PC-3 (cell line): ENCODE results near the gene OPN1MW3. TPM values are rescaled to one million over a fixed set of nuclear protein-coding genes. Genes with fewer than 3 reads are reported as not detected.
"Not testable (repeated sequence)": the region's sequence is repeated elsewhere in the genome, so short reads cannot be mapped to it uniquely, and the experiment has no call there.

Experiments
- ATAC-seq: fragments of 200-7000 bp; cut with Tn5 transposase; 2 replicates; pipeline ENCODE4 v1.9.1; 2020; ENCODE audit warnings: mild to moderate bottlenecking, moderate library complexity
- Bru-seq: library from RNA; stranded (reverse); fragments of 400-500 nt; gene quantifications from one replicate; lab custom pipeline; 2021; lab: Mats Ljungman, UMichigan
- BruChase-seq, 2 experiments: library from RNA; stranded (reverse); fragments of 400-500 nt; gene quantifications; one replicate each; lab custom pipeline; 2021; lab: Mats Ljungman, UMichigan
- BruUV-seq: library from RNA; stranded (reverse); fragments of 400-500 nt; replicated peaks from 2 replicates; lab custom pipeline; 2021; lab: Mats Ljungman, UMichigan
- CTCF ChIA-PET: fragments of 300-600 bp; sonication (Branson Sonifier 250); formaldehyde crosslinking; loops from one replicate; lab custom pipeline; 2022; ENCODE audit warnings: antibody characterized with exemption; lab: Charles Lee
- POLR2A ChIA-PET: fragments of 300-600 bp; sonication (Branson Sonifier 250); formaldehyde crosslinking; loops from one replicate; lab custom pipeline; 2022; ENCODE audit warnings: antibody characterized with exemption; ENCODE audit not compliant: unreplicated experiment; lab: Charles Lee
- DNase-seq: peaks from one replicate; pipeline ENCODE4 v3.0.0-alpha.2; 2015
- H2AFZ ChIP-seq: fragments of 300-600 bp; sonication (generic); 2 replicates; pipeline ENCODE4 v1.6.0; 2016; ENCODE audit warnings: antibody characterized with exemption, low read length
- H3F3A ChIP-seq: fragments of 300-600 bp; sonication (generic); one replicate; pipeline ENCODE4 v1.6.0; 2017; ENCODE audit warnings: antibody characterized with exemption, low read length, control low read depth, mild to moderate bottlenecking; ENCODE audit not compliant: unreplicated experiment
- H3K27ac ChIP-seq: fragments of 300-600 bp; sonication (generic); 2 replicates; pipeline ENCODE4 v1.5.1; 2016; ENCODE audit warnings: mild to moderate bottlenecking, low read length
- H3K27me3 ChIP-seq: fragments of 300-600 bp; sonication (generic); 2 replicates; pipeline ENCODE4 v1.6.1; 2016; ENCODE audit warnings: low read length, mixed read lengths
- H3K36me3 ChIP-seq: fragments of 300-600 bp; sonication (generic); 2 replicates; pipeline ENCODE4 v1.6.1; 2016; ENCODE audit warnings: low read depth, mixed run types, low read length, mixed read lengths
- H3K4me1 ChIP-seq: fragments of 300-600 bp; sonication (generic); 2 replicates; pipeline ENCODE4 v1.5.1; 2016; ENCODE audit warnings: low read length; ENCODE audit not compliant: insufficient read depth
- H3K4me2 ChIP-seq: fragments of 300-600 bp; sonication (generic); 2 replicates; pipeline ENCODE4 v1.6.0; 2016; ENCODE audit warnings: low read length
- H3K4me3 ChIP-seq: fragments of 300-600 bp; sonication (generic); 2 replicates; pipeline ENCODE4 v1.5.1; 2016; ENCODE audit warnings: mild to moderate bottlenecking, low read length, mixed read lengths
- H3K79me2 ChIP-seq: fragments of 300-600 bp; sonication (generic); 2 replicates; pipeline ENCODE4 v1.6.1; 2017; ENCODE audit warnings: low read length, mixed read lengths
- H3K9ac ChIP-seq: fragments of 300-600 bp; sonication (generic); 2 replicates; pipeline ENCODE4 v1.6.0; 2016; ENCODE audit warnings: mild to moderate bottlenecking, low read length
- H3K9me2 ChIP-seq: fragments of 300-600 bp; sonication (generic); replicated peaks from 2 replicates; pipeline ENCODE4 v1.6.1; 2016; ENCODE audit warnings: mixed run types, low read length, mixed read lengths
- H3K9me3 ChIP-seq: fragments of 300-600 bp; sonication (generic); 2 replicates; pipeline ENCODE4 v1.6.1; 2016; ENCODE audit warnings: low read length, mixed read lengths
- H4K20me1 ChIP-seq: fragments of 300-600 bp; sonication (generic); 2 replicates; pipeline ENCODE4 v1.6.1; 2016; ENCODE audit warnings: low read length, mixed read lengths
- intact Hi-C: fragments of 100-400 bp; cut with micrococcal nuclease; formaldehyde crosslinking; loops from 2 replicates; pipeline ENCODE4 v1.9.0; 2023
- long read RNA-seq: library from polyadenylated mRNA; unstranded; transcript quantifications from one replicate; pipeline ENCODE4 v2.0.0, GENCODE V29; 2021; ENCODE audit not compliant: unreplicated experiment
- total RNA-seq: library from RNA; depleted of rRNA; stranded (reverse); fragments of >200 nt; gene quantifications from 2 replicates; pipeline ENCODE4 v1.2.3, GENCODE V29; 2014; rRNA removed

The OPN1MW3 gene
- total RNA-seq (not detected in 2 replicates), Bru-seq, nascent RNA (not detected), BruChase-seq, experiment 1, labeled RNA remaining after a 6-hour chase (not detected), BruChase-seq, experiment 2, labeled RNA remaining after a 2-hour chase (not detected)
- long read RNA-seq, result 0 reads

DNA sequence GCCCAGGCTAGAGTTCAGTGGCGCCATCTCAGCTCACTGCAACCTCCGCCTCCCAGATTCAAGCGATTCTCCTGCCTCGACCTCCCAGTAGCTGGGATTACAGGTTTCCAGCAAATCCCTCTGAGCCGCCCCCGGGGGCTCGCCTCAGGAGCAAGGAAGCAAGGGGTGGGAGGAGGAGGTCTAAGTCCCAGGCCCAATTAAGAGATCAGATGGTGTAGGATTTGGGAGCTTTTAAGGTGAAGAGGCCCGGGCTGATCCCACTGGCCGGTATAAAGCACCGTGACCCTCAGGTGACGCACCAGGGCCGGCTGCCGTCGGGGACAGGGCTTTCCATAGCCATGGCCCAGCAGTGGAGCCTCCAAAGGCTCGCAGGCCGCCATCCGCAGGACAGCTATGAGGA, at the start of gene OPN1MW3:
OPN1MW3 (plus strand) TSS at position 301 of the 400 bp plus-strand sequence; CDS start at position 339, 38 bp downstream.
- intact Hi-C loops, H3K27me3 ChIP-seq, ATAC-seq, H2AFZ ChIP-seq, H3K27ac ChIP-seq, H3K36me3 ChIP-seq, H3K4me2 ChIP-seq, H3K9me2 ChIP-seq, H3F3A ChIP-seq, H3K79me2 ChIP-seq, H4K20me1 ChIP-seq, DNase-seq, H3K9ac ChIP-seq, POLR2A ChIA-PET, CTCF ChIA-PET, H3K9me3 ChIP-seq, H3K4me1 ChIP-seq, BruUV-seq, H3K4me3 ChIP-seq: not testable (repeated sequence)

DNA sequence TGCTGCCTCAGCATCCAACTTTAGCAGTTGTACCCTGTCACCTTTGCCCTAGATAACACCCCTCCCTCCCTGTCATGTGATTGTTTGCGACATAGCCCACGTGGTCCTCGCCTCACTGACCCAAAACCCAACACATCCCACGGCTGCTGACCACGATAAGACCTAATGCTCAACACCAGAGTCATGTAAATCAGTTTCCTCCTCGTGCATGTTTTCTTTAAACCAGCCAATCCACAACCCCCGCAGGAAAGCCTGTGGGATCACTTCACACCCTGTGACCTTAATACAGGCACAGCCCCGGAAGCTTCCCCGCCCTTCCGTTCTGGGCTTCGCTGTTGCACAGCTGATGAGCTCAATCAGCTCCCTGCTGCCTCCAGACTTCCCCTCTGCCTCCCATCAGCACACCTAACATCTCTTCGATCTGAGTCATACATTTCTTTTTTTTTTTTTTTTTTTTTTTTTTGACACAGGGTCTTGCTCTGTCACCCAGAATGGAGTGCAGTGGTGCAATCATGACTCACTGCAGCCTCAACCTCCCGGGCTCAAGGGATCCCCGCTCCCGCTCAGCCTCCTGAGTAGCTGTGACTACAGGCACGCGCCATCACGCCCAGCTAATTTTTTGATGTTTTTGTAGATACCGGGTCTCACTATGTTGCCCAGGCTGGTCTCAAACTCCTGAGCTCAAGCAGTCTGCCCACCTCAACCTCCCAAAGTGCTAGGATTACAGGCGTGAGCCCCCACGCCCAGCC, 47.5 kb upstream of the OPN1MW3 start:
- ATAC-seq, result peak; percentile 96
- H3K4me3 ChIP-seq, H3K27me3 ChIP-seq, H3K9me3 ChIP-seq, H3K9ac ChIP-seq, H3K4me2 ChIP-seq, H3K79me2 ChIP-seq, H2AFZ ChIP-seq, DNase-seq, H4K20me1 ChIP-seq, H3K36me3 ChIP-seq, CTCF ChIA-PET, POLR2A ChIA-PET, H3K27ac ChIP-seq, H3K4me1 ChIP-seq, H3F3A ChIP-seq, H3K9me2 ChIP-seq, intact Hi-C loops, BruUV-seq: not testable (repeated sequence)

DNA sequence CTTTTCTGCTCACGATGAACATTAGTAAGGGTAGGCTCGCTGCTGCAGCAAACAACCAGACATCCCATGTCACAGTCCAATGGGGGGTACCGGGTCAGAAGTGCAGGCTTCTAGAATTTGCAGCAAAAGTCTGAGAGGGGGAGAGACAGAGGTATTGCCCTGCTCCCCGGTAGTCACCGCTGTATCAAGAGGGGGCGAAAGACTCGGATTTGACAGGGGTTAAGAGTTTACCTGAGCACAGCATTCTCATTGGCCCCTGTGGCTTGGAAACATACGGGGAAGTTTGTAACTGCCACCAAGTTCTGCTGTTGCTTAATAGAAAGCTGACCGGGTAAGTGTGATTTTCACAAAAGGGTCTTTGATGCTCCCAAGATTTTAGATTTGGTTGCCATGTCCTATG, 46.3 kb upstream of the OPN1MW3 start:
- H3K27ac ChIP-seq, H3K9me2 ChIP-seq, BruUV-seq, H3K9ac ChIP-seq, H3K27me3 ChIP-seq, H3K4me2 ChIP-seq, intact Hi-C loops, H3F3A ChIP-seq, H2AFZ ChIP-seq, POLR2A ChIA-PET, DNase-seq, H3K79me2 ChIP-seq, H3K9me3 ChIP-seq, H3K4me3 ChIP-seq, ATAC-seq, H3K36me3 ChIP-seq, CTCF ChIA-PET, H3K4me1 ChIP-seq, H4K20me1 ChIP-seq: not testable (repeated sequence)

DNA sequence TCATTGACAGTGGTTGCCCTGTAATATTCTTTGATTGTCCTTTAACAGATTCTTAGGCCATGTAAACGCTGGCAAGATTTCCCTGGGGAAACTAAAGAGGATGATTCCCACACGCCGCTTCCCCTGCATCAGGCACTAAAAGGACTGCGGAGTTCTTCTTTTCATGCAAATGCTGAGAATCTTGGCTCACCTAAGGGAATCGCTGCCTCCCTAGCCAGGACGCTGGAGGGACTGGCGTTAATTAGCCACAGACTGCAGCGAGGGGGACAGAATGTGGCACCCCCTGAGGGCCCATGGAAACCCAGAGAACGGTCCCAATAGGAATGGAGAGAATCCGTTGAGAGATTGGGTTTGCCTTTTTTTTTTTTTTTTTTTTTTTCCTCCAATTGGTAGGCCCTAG, 45.9 kb upstream of the OPN1MW3 start:
- CTCF ChIA-PET, ATAC-seq: not testable (repeated sequence)

DNA sequence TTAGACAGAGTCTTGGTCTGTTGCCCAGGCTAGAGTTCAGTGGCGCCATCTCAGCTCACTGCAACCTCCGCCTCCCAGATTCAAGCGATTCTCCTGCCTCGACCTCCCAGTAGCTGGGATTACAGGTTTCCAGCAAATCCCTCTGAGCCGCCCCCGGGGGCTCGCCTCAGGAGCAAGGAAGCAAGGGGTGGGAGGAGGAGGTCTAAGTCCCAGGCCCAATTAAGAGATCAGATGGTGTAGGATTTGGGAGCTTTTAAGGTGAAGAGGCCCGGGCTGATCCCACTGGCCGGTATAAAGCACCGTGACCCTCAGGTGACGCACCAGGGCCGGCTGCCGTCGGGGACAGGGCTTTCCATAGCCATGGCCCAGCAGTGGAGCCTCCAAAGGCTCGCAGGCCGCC, 37.9 kb upstream of the OPN1MW3 start, which contains the start of gene OPN1MW2:
OPN1MW2 (plus strand) TSS at position 301 of the 400 bp plus-strand sequence; CDS start at position 361, 60 bp downstream.
- H3K4me3 ChIP-seq, H3K9me2 ChIP-seq, H3F3A ChIP-seq, H3K36me3 ChIP-seq, H4K20me1 ChIP-seq, H3K27ac ChIP-seq, H3K4me2 ChIP-seq, H3K4me1 ChIP-seq, BruUV-seq, POLR2A ChIA-PET, intact Hi-C loops, DNase-seq, H3K9me3 ChIP-seq, ATAC-seq, H3K27me3 ChIP-seq, H3K79me2 ChIP-seq, H2AFZ ChIP-seq, H3K9ac ChIP-seq, CTCF ChIA-PET: not testable (repeated sequence)

More for the DNA sequence above, 45.9 kb upstream of the OPN1MW3 start:
- H4K20me1 ChIP-seq, H3K9me3 ChIP-seq, H3K4me3 ChIP-seq, H2AFZ ChIP-seq, H3K79me2 ChIP-seq, H3K27me3 ChIP-seq, H3K9me2 ChIP-seq, H3K27ac ChIP-seq, BruUV-seq, POLR2A ChIA-PET, H3K9ac ChIP-seq, DNase-seq, H3F3A ChIP-seq, intact Hi-C loops, H3K4me1 ChIP-seq, H3K36me3 ChIP-seq, H3K4me2 ChIP-seq: not testable (repeated sequence)

DNA sequence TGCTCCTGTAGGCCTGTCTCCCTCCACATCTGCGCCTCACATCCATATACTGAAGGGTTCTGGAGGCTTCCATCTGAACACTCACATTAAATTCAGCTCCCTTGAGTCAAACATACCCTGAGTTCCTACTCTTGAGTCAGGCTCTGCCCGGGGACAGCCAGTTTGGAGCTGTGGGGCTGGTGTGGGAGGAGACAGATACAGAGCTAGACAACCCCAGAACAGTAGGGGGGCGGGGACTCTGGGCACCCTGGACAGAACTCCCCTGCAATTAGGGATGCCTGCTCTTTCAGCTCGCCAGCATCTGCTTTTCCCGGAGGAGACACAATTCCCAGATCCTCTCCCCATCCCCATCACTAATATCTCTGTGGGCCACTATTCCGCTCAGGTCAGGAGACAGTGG, 32.1 kb upstream of the OPN1MW3 start:
- H3K27ac ChIP-seq, H4K20me1 ChIP-seq, H2AFZ ChIP-seq, DNase-seq, H3K4me3 ChIP-seq, H3K4me2 ChIP-seq, POLR2A ChIA-PET, BruUV-seq, H3K36me3 ChIP-seq, H3K9me2 ChIP-seq, H3K4me1 ChIP-seq, H3K9me3 ChIP-seq, H3F3A ChIP-seq, H3K9ac ChIP-seq, H3K79me2 ChIP-seq, intact Hi-C loops, CTCF ChIA-PET, H3K27me3 ChIP-seq, ATAC-seq: not testable (repeated sequence)
